AG04449 (cell line): ENCODE results near the gene RBM7.

Experiments used
- CTCF ChIA-PET: fragments of 350-600 bp; formaldehyde crosslinking; extraction: SDS; loops from one replicate; lab custom pipeline; 2021; ENCODE audit warnings: antibody characterized with exemption; lab: Yijun Ruan, JAX
- POLR2A ChIA-PET: fragments of 400-600, 350-600 bp; formaldehyde crosslinking; extraction: SDS; loops from one replicate; lab custom pipeline; 2020; ENCODE audit warnings: antibody characterized with exemption, inconsistent platforms; lab: Yijun Ruan, JAX
- DNase-seq: peaks from one replicate; pipeline ENCODE4 v3.0.0-alpha.2; 2010; ENCODE audit warnings: low read depth, low spot score
- H3K4me3 ChIP-seq: 2 replicates; pipeline ENCODE4 v1.5.1; 2011; ENCODE audit warnings: low read depth, mild to moderate bottlenecking, control low read depth, low read length
- TF ChIP-seq, protein P1 (sequence below): IDR thresholded peaks from one replicate; pipeline ENCODE4 v1.5.1; 2011; ENCODE audit warnings: mild to moderate bottlenecking, moderate library complexity, low read length, control low read depth, inconsistent platforms; ENCODE audit not compliant: insufficient read depth; ENCODE audit errors: missing control alignments

RBM7 gene

GRCh38 chr11:114448749-114449482 is 48.5 kb downstream of the RBM7 start:
- TF ChIP-seq, protein P1, sequence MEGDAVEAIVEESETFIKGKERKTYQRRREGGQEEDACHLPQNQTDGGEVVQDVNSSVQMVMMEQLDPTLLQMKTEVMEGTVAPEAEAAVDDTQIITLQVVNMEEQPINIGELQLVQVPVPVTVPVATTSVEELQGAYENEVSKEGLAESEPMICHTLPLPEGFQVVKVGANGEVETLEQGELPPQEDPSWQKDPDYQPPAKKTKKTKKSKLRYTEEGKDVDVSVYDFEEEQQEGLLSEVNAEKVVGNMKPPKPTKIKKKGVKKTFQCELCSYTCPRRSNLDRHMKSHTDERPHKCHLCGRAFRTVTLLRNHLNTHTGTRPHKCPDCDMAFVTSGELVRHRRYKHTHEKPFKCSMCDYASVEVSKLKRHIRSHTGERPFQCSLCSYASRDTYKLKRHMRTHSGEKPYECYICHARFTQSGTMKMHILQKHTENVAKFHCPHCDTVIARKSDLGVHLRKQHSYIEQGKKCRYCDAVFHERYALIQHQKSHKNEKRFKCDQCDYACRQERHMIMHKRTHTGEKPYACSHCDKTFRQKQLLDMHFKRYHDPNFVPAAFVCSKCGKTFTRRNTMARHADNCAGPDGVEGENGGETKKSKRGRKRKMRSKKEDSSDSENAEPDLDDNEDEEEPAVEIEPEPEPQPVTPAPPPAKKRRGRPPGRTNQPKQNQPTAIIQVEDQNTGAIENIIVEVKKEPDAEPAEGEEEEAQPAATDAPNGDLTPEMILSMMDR = no peak
- ChIA-PET POLR2A (no interaction called here), CTCF (interaction anchor here (1.7 to 2.0 kb wide), 2 partner anchors 102 to 108 kb away, joined by 4 to 6 read pairs; no protein-coding TSS in a partner anchor)
- H3K4me3 ChIP-seq = no peak overlapping the region
- DNase-seq = no peak

DNA sequence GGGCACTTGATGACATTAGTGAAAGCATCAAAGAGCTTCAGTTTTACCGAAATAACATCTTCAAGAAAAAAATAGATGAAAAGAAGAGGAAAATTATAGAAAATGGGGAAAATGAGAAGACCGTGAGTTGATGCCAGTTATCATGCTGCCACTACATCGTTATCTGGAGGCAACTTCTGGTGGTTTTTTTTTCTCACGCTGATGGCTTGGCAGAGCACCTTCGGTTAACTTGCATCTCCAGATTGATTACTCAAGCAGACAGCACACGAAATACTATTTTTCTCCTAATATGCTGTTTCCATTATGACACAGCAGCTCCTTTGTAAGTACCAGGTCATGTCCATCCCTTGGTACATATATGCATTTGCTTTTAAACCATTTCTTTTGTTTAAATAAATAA is 49.4 kb downstream of the RBM7 start:
- H3K4me3 ChIP-seq = no peak overlapping the region
- DNase-seq = no peak
- TF ChIP-seq, protein P1 = no peak
- ChIA-PET CTCF (interaction anchor here (0.8 to 0.9 kb wide), 2 partner anchors 9 to 140 kb away, joined by 3 read pairs; no protein-coding TSS in a partner anchor), POLR2A (no interaction called here)

DNA sequence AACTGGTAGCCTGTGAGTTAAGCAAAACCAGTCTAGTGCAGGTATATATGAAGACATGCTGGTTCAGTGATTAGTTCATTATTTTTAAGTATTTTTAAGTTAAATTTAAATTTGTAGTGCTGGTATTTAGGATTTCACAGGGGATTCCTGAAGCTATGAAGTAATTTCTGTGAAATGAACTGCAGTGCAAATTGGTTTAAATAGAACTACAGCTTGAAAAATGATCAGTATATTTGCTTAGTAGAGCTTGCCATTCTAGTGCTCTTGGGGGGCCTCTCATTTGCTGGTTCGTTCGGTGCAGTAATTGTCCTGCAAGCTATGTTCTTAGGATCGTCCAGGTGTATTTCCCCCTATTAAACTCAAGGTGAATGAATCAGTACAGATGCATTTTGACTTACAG is 51.9 kb downstream of the RBM7 start:
- TF ChIP-seq, protein P1 = no peak
- CTCF ChIA-PET = interaction anchor here (1.3 to 1.7 kb wide), 3 partner anchors 9 to 105 kb away, joined by 4 to 8 read pairs (median 4); no protein-coding TSS in a partner anchor

More for the DNA sequence above, 51.9 kb downstream of the RBM7 start:
- DNase-seq = no peak
- POLR2A ChIA-PET = no interaction called here
- H3K4me3 ChIP-seq = no peak overlapping the region
